GM20000 (cell line): ENCODE results near the gene SIRPA.

Experiments used
- DNase-seq: peaks from one replicate; pipeline ENCODE4 v3.0.0; 2012; ENCODE audit warnings: low spot score
- CTCF ChIP-seq: IDR thresholded peaks from 2 replicates; pipeline ENCODE4 v1.5.1; 2012; ENCODE audit warnings: mild to moderate bottlenecking, control low read depth; ENCODE audit errors: extremely low read depth, missing control alignments

Gene SIRPA

DNA sequence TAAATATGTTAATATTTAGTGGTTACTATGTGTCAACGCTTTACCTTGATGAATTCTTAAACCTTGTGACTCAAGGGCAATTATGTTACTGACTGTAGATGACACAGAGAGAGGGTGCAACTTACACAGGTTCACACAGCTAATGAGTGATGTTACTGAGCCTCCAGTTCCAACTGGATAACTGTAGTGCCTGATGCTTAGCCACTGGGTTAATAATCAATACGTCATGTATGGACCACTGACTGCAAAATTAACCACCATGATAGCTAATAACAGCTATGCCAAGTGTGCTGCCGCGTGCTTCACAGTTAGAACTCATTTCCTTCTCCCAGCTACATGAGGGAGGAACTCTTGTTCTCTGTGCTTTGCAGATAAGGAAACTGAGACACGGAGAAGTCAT, 45.4 kb downstream of the SIRPA start:
- DNase-seq, result no peak
- TF ChIP-seq CTCF, result no peak

DNA sequence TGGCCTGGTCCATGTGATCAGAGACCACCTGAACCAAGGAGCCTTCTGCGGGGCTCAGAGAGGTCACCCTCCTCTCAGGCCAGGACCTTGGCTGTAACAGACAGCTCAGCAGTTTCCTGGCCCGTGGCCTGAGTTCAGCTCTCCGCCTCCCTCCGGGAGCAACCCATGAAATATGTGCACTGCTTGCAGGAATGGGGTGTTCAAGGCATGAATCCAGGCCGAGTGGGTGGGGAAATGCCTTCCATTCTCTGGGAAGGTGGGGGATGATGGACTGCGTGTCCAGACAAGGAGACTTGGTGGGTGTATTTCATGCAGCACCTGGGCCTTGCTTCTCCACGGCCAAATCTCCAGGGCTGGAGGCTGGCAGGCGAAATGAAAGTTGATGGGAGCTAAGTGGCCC, 46.0 kb downstream of the SIRPA start:
- DNase-seq, result no peak
- no peak for TF ChIP-seq CTCF

- TF ChIP-seq CTCF, result no peak
These were observed 46.9 kb downstream of the SIRPA start for GRCh38 chr20:1942061-1942460.

GRCh38 chr20:1942486-1943274, 47.5 kb downstream of the SIRPA start:
- TF ChIP-seq CTCF, result no peak
- no peak for DNase-seq

More at GRCh38 chr20:1942061-1942460, 46.9 kb downstream of the SIRPA start:
- no peak for DNase-seq

DNA sequence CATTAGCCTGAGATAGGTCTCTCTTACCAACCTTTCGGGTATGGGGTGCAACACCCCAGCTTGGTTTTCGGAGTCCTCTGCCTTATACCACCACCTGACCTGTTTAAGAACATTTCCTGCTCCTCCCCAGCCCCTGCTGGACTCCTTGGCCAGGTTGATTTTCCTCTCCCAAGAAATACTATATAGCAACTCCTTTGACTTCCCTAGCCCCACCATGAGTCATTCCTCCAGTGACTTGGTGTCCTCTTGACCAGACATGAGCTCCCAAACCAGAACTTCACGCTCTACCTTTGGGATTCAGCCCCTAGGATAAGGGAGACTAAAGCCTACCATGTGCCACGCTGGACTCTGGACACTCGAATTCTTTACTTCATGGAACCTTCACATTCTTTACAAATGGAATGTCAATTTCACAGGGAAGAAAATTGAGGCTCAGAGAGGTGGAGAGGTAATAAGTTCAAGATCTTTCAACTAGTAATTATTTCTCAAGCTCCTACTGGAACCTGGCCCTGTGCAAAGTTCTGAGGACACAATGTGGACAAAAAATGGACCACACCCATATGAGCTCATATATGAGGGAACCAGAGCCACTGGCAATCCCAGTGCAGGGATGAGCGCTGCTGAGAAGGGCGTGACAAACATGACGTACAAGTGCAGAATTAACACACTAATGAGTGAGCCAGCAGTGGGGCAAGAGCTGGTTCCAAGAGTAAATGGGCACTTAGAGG, 48.2 kb downstream of the SIRPA start:
- no peak for TF ChIP-seq CTCF
- no peak for DNase-seq

GRCh38 chr20:1944345-1945091, 49.3 kb downstream of the SIRPA start:
- TF ChIP-seq CTCF, result no peak
- no peak for DNase-seq
